Measurements from ENCODE around the gene ZBTB38.

GRCh38 chr3:141406265-141406664 is 38.0 kb downstream of the ZBTB38 start:
- TF ChIP-seq CTCF (IDR thresholded peaks at IDR 0.05) (no peak), EZH2 (IDR thresholded peaks at IDR 0.05; ENCODE audit: borderline replicate concordance, insufficient read depth, low read depth, low read length, poor library complexity, severe bottlenecking) (no peak)

Measured in B cell (primary cell).